ENCODE measurements around the gene BRCA2. TPM values are rescaled to one million over a fixed set of nuclear protein-coding genes. Genes with fewer than 3 reads are reported as not detected.

BRCA2 gene
- total RNA-seq, 1 experiment from 2014 or later, result 10.7 TPM

- DNase-seq (ENCODE audit: low read depth), result peak; percentile 19
Observed at GRCh38 chr13:32426990-32427851, 111.9 kb downstream of the BRCA2 start.

- DNase-seq (ENCODE audit: low read depth), result peak; percentile 45
Observed at GRCh38 chr13:32427852-32428580, 112.7 kb downstream of the BRCA2 start, which contains the start of gene N4BP2L1. Gene N4BP2L1 (minus strand): TSS chr13:32428130. CDS start chr13:32428082, 48 bp downstream.

GRCh38 chr13:32428581-32429432 lies 113.5 kb downstream of the BRCA2 start:
- no peak for DNase-seq (ENCODE audit: low read depth)

- DNase-seq (ENCODE audit: low read depth), result no peak
Observed at GRCh38 chr13:32429433-32429909, 114.2 kb downstream of the BRCA2 start.

- DNase-seq (ENCODE audit: low read depth), result no peak
Observed at GRCh38 chr13:32430018-32430747, 114.9 kb downstream of the BRCA2 start.

- DNase-seq (ENCODE audit: low read depth), result no peak
Observed at GRCh38 chr13:32431361-32431760, 116.1 kb downstream of the BRCA2 start.

GRCh38 chr13:32432856-32433255 lies 117.5 kb downstream of the BRCA2 start:
- DNase-seq (ENCODE audit: low read depth), result no peak

- DNase-seq (ENCODE audit: low read depth), result no peak
Observed at GRCh38 chr13:32438871-32439270, 123.6 kb downstream of the BRCA2 start.

GRCh38 chr13:32443111-32443510 lies 127.8 kb downstream of the BRCA2 start:
- DNase-seq (ENCODE audit: low read depth), result peak; percentile 16

GRCh38 chr13:32445461-32445860 lies 130.2 kb downstream of the BRCA2 start:
- DNase-seq (ENCODE audit: low read depth), result no peak

GRCh38 chr13:32446220-32446619 lies 130.9 kb downstream of the BRCA2 start:
- no peak for DNase-seq (ENCODE audit: low read depth)

- no peak for DNase-seq (ENCODE audit: low read depth)
Observed at GRCh38 chr13:32446773-32447465, 131.6 kb downstream of the BRCA2 start.

- no peak for DNase-seq (ENCODE audit: low read depth)
Observed at GRCh38 chr13:32447894-32448623, 132.8 kb downstream of the BRCA2 start.

- DNase-seq (ENCODE audit: low read depth), result no peak
Observed at GRCh38 chr13:32448972-32449371, 133.7 kb downstream of the BRCA2 start.

Other genes with a start within 250 kb of the BRCA2 start
- gene ZAR1L, start 145 bp upstream of the BRCA2 start, total RNA-seq (2014; rRNA removed; shearing (Covaris generic)), result 0.12 TPM in 1 of 2 replicates, not detected in the other
- gene N4BP2L1, start 112.6 kb downstream of the BRCA2 start, total RNA-seq (2014; rRNA removed; shearing (Covaris generic)), result 3.0 and 3.9 TPM in 2 replicates
- gene N4BP2L2, start 223.3 kb downstream of the BRCA2 start, total RNA-seq (2014; rRNA removed; shearing (Covaris generic)), result 46.2 and 68.8 TPM in 2 replicates